SU-DHL-6 (cell line): ENCODE results near the gene HOXA3.
A peak's percentile ranks its signal among the peaks of the same experiment; 100 is the strongest.

Source experiments
- H2AFZ ChIP-seq: fragments of 200-600 bp; sonication (generic); 2 replicates; pipeline ENCODE4 v1.6.1; 2014; ENCODE audit warnings: low read depth, mild to moderate bottlenecking, moderate library complexity, mixed read lengths, antibody characterized with exemption, low read length; ENCODE audit not compliant: severe bottlenecking
- H3F3A ChIP-seq: fragments of 200-600 bp; shearing (Covaris generic); 2 replicates; pipeline ENCODE4 v1.6.0; 2016; ENCODE audit warnings: antibody characterized with exemption, mild to moderate bottlenecking; ENCODE audit not compliant: insufficient read depth
- H3K27ac ChIP-seq: fragments of 200-600 bp; sonication (generic); 2 replicates; pipeline ENCODE4 v1.5.1; 2016; ENCODE audit warnings: low read depth, mild to moderate bottlenecking, low read length, moderate library complexity, mixed read lengths
- H3K27me3 ChIP-seq: fragments of 200-600 bp; sonication (generic), shearing (Covaris generic); 2 replicates; pipeline ENCODE4 v1.6.0; 2014; ENCODE audit warnings: mild to moderate bottlenecking, low read length
- H3K36me3 ChIP-seq: fragments of 200-600 bp; sonication (generic); 2 replicates; pipeline ENCODE4 v1.6.1; 2014; ENCODE audit warnings: mild to moderate bottlenecking, low read length, mixed read lengths
- H3K4me2 ChIP-seq: fragments of 300-600, 200-600 bp; shearing (Covaris generic), sonication (generic); 2 replicates; pipeline ENCODE4 v1.6.0; 2014; ENCODE audit warnings: low read length, low read depth, mild to moderate bottlenecking; ENCODE audit not compliant: poor library complexity, severe bottlenecking
- H3K4me3 ChIP-seq: fragments of 200-600 bp; sonication (generic); 2 replicates; pipeline ENCODE4 v1.5.1; 2014; ENCODE audit warnings: antibody characterized with exemption, low read length, mild to moderate bottlenecking, mixed read lengths; ENCODE audit not compliant: insufficient read depth, poor library complexity, severe bottlenecking
- H3K79me2 ChIP-seq: fragments of 200-600 bp; sonication (generic); 2 replicates; pipeline ENCODE4 v1.6.1; 2014; ENCODE audit warnings: mild to moderate bottlenecking, low read length, moderate library complexity; ENCODE audit not compliant: insufficient read depth
- H3K9ac ChIP-seq: fragments of 200-600 bp; sonication (generic); 2 replicates; pipeline ENCODE4 v1.7.0; 2014; ENCODE audit warnings: mild to moderate bottlenecking, low read length
- H3K9me2 ChIP-seq: fragments of 200-600 bp; sonication (generic); replicated peaks from 2 replicates; pipeline ENCODE4 v1.6.1; 2014; ENCODE audit warnings: low read length; ENCODE audit not compliant: insufficient read depth
- H3K9me3 ChIP-seq: fragments of 200-600 bp; sonication (generic); 2 replicates; pipeline ENCODE4 v1.6.1; 2014; ENCODE audit warnings: low read length, mixed read lengths; ENCODE audit not compliant: insufficient read depth
- H4K20me1 ChIP-seq: fragments of 200-600 bp; sonication (generic); 2 replicates; pipeline ENCODE4 v1.6.1; 2014; ENCODE audit warnings: low read depth, mild to moderate bottlenecking, antibody characterized with exemption, low read length, moderate library complexity, mixed read lengths
- CTCF ChIP-seq: fragments of 200-600 bp; sonication (generic); IDR thresholded peaks from one replicate; pipeline ENCODE4 v1.5.1; 2017; ENCODE audit warnings: antibody characterized with exemption, mild to moderate bottlenecking, low read length, moderate library complexity; ENCODE audit not compliant: insufficient read depth, poor library complexity, severe bottlenecking
- EZH2phosphoT487 ChIP-seq: fragments of 200-600 bp; sonication (generic), shearing (Covaris generic); conservative IDR thresholded peaks from 2 replicates; pipeline ENCODE4 v1.6.1; 2018; ENCODE audit warnings: mild to moderate bottlenecking, antibody characterized with exemption, low read length, moderate library complexity, mixed read lengths

Gene HOXA3

GRCh38 chr7:27095897-27096767 lies 56.3 kb downstream of the HOXA3 start, which contains the start of gene HOXA1:
Gene HOXA1 (minus strand): TSS chr7:27096000. CDS start chr7:27095912, 88 bp downstream.
- Histone ChIP-seq H3K4me3 (peak within 1 kb of the TSS; percentile 72), H3K79me2 (peaks cover 18% of the 10 kb centered on the region), H3F3A (peaks cover 18% of the 10 kb centered on the region; the same call in 1 of the 2 replicates), H3K27me3 (no peaks in the 10 kb centered on the region), H3K9me3 (no peaks in the 10 kb centered on the region), H4K20me1 (no peaks in the 10 kb centered on the region), H3K9me2 (no peaks in the 10 kb centered on the region), H3K36me3 (no peaks in the 10 kb centered on the region), H2AFZ (peak within 1 kb of the TSS; percentile 79), H3K4me2 (peak within 1 kb of the TSS; percentile 79), H3K9ac (peak within 1 kb of the TSS; percentile 69), H3K27ac (peak within 1 kb of the TSS; percentile 60)
- peak; percentile 8 for TF ChIP-seq CTCF
- TF ChIP-seq EZH2phosphoT487, result no peak

GRCh38 chr7:27095050-27095896 lies 57.1 kb downstream of the HOXA3 start:
- Histone ChIP-seq H3K27ac (no peak overlapping the region), H3F3A (peaks cover 16% of the 10 kb centered on the region; the same call in 1 of the 2 replicates), H3K9me2 (no peaks in the 10 kb centered on the region), H3K36me3 (no peaks in the 10 kb centered on the region), H4K20me1 (no peaks in the 10 kb centered on the region), H3K4me2 (peak overlapping the region; percentile 78), H2AFZ (peak overlapping the region; percentile 79), H3K9me3 (no peaks in the 10 kb centered on the region), H3K79me2 (peaks cover 18% of the 10 kb centered on the region), H3K4me3 (peak overlapping the region; percentile 72), H3K9ac (peak overlapping the region; percentile 69), H3K27me3 (no peaks in the 10 kb centered on the region)
- TF ChIP-seq EZH2phosphoT487 (no peak), CTCF (no peak)

GRCh38 chr7:27094304-27095049 lies 57.9 kb downstream of the HOXA3 start:
- no peaks in the 10 kb centered on the region for H3K36me3 ChIP-seq
- H3K27me3 ChIP-seq, result no peaks in the 10 kb centered on the region
- no peaks in the 10 kb centered on the region for H3K9me3 ChIP-seq
- no peak overlapping the region for H3K27ac ChIP-seq
- H3K4me3 ChIP-seq, result peak overlapping the region; percentile 72
- no peaks in the 10 kb centered on the region for H3K9me2 ChIP-seq
- no peaks in the 10 kb centered on the region for H4K20me1 ChIP-seq
- H3K9ac ChIP-seq, result peak overlapping the region; percentile 69; the same call in 1 of the 2 replicates
- TF ChIP-seq EZH2phosphoT487 (no peak), CTCF (no peak)
- H3K79me2 ChIP-seq, result peaks cover 18% of the 10 kb centered on the region
- H3K4me2 ChIP-seq, result peak overlapping the region; percentile 78
- no peak overlapping the region for H2AFZ ChIP-seq
- peaks cover 8% of the 10 kb centered on the region; the same call in 1 of the 2 replicates for H3F3A ChIP-seq
